ENCODE data around the gene LAMA1. TPM values are rescaled to one million over a fixed set of nuclear protein-coding genes. Genes with fewer than 3 reads are reported as not detected.

The LAMA1 gene
- total and polyA plus RNA-seq, 2 of the 4 experiments (the other 2 are of a cell fraction), result 10.9 to 15.5 TPM

GRCh38 chr18:6955304-6955703 lies 162.3 kb downstream of the LAMA1 start:
- Histone ChIP-seq H2AFZ (replicated peaks; ENCODE audit: low read length, poor library complexity) (no peak overlapping the region), H3K36me3 (ENCODE audit: control insufficient read depth, insufficient read depth, low read length) (peaks cover 15% of the 10 kb centered on the region), H3K4me2 (ENCODE audit: low read depth, low read length) (no peak overlapping the region), H4K91ac (ENCODE audit: insufficient read depth, low read depth, low read length) (no peak overlapping the region), H3K56ac (ENCODE audit: extremely low read depth, insufficient read depth, low read length) (no peak overlapping the region), H3K9me3 (ENCODE audit: control insufficient read depth, insufficient read depth, low read length) (no peaks in the 10 kb centered on the region), H4K20me1 (ENCODE audit: insufficient read depth, low read length) (no peaks in the 10 kb centered on the region), H2BK120ac (ENCODE audit: low read depth, low read length) (no peak overlapping the region), H4K5ac (ENCODE audit: low read depth, low read length) (no peak overlapping the region), H3K18ac (ENCODE audit: low read depth, low read length) (no peak overlapping the region), H2BK5ac (ENCODE audit: low read depth, low read length, poor library complexity, severe bottlenecking) (no peak overlapping the region), H2BK15ac (ENCODE audit: low read depth, low read length) (no peak overlapping the region), H3K4me1 (ENCODE audit: control insufficient read depth, insufficient read depth, low read length) (no peaks in the 10 kb centered on the region), H3K14ac (replicated peaks; ENCODE audit: low read depth, low read length) (no peak overlapping the region), H2BK20ac (ENCODE audit: low read depth, low read length) (no peak overlapping the region), H3K9ac (ENCODE audit: low read depth, low read length) (no peak overlapping the region), H3K79me1 (ENCODE audit: low read depth in 1 of 2, low read length in 2 of 2) (no peaks in the 10 kb centered on the region), H3K23ac (ENCODE audit: low read depth, low read length) (no peak overlapping the region), H3K27me3 (ENCODE audit: control insufficient read depth, insufficient read depth, low read length) (no peaks in the 10 kb centered on the region), H3K27ac (ENCODE audit: insufficient read depth, low read length) (no peak overlapping the region), H2AK9ac (replicated peaks; ENCODE audit: low read depth, low read length, poor library complexity) (no peak overlapping the region), H3K4me3 (ENCODE audit: insufficient read depth, low read depth, low read length) (no peak overlapping the region), H3K9me1 (ENCODE audit: insufficient read depth, low read length) (peaks cover 2% of the 10 kb centered on the region; the same call in 1 of the 2 replicates), H3K4ac (ENCODE audit: low read depth, low read length) (no peak overlapping the region), H4K8ac (ENCODE audit: low read depth in 2 of 2, low read length in 2 of 2) (no peak overlapping the region), H2AK5ac (ENCODE audit: low read depth, low read length) (no peak overlapping the region)
- intact Hi-C loops (cut with micrococcal nuclease) (no loop called here), dilution Hi-C loops (cut with HindIII; ENCODE audit: low sequenced_read_pairs, unreplicated experiment) (no loop called here), in situ Hi-C loops (cut with MboI; ENCODE audit: low sequenced_read_pairs) (no loop called here)
- no TSS peak for BruUV-seq (replicated peaks)
- ATAC-seq (ENCODE audit: low read depth) (no peak), DNase-seq (no peak)
- TF ChIP-seq MXI1 (IDR thresholded peaks at IDR 0.05; ENCODE audit: borderline replicate concordance, low read depth, low read length), result no peak
- no peak for TF ChIP-seq NFE2L2 (IDR thresholded peaks at IDR 0.05; ENCODE audit: low read depth, low read length)
- TF ChIP-seq RAD21 (IDR thresholded peaks at IDR 0.05; ENCODE audit: low read length), result no peak
- TF ChIP-seq, protein P1, sequence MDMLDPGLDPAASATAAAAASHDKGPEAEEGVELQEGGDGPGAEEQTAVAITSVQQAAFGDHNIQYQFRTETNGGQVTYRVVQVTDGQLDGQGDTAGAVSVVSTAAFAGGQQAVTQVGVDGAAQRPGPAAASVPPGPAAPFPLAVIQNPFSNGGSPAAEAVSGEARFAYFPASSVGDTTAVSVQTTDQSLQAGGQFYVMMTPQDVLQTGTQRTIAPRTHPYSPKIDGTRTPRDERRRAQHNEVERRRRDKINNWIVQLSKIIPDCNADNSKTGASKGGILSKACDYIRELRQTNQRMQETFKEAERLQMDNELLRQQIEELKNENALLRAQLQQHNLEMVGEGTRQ (IDR thresholded peaks at IDR 0.05; ENCODE audit: low read depth, low read length), result no peak
- no peak for TF ChIP-seq RCOR1 (IDR thresholded peaks at IDR 0.05; ENCODE audit: insufficient replicate concordance, low read length)
- ChIA-PET CTCF (no interaction called here), POLR2A (ENCODE audit: unreplicated experiment) (no interaction called here)
- 100% methylated on average over 11 of the region's 18 CpGs; no CpG with 5 or more reads in 1 of the 2 experiments for whole genome bisulfite sequencing, 2 experiments (ENCODE audit: extremely low coverage in 2 of 2, insufficient read length in 1 of 2)
